Measurements from ENCODE around the gene WDTC1.

Gene WDTC1

GRCh38 chr1:27341525-27342252 lies 107.3 kb downstream of the WDTC1 start, which contains the start of gene SYTL1:
TSS of gene SYTL1 (plus strand) at chr1:27342022. CDS start at chr1:27345335, 3,313 bp downstream.
- TF ChIP-seq CTCF (IDR thresholded peaks at IDR 0.05; ENCODE audit: low read depth, low read length, missing control alignments) = no peak
- no peak for DNase-seq (ENCODE audit: extremely low read depth, low read depth)
- H3K4me3 ChIP-seq (replicated peaks; ENCODE audit: low read depth, low read length) = peak within 1 kb of the TSS; percentile 27

DNA sequence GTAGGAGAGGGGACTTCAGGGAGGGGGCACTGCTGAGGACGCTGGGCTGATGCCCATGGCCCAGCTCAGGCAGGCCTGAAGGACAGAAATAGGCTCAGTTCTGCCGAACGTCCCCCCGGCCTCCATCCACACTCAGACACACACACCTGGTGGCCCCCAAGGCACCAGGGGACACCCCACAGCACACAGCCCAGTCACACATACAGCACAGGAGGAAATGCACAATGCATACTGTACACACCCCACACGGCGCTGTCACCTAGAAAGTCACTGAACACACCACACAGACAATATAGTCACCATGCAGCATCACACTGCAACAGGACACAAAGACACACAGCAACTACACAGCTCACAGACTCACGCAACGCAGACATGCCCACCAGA lies 108.0 kb downstream of the WDTC1 start:
- no peak for TF ChIP-seq CTCF (IDR thresholded peaks at IDR 0.05; ENCODE audit: low read depth, low read length, missing control alignments)
- H3K4me3 ChIP-seq (replicated peaks; ENCODE audit: low read depth, low read length) = peak overlapping the region; percentile 27
- DNase-seq (ENCODE audit: extremely low read depth, low read depth) = no peak

DNA sequence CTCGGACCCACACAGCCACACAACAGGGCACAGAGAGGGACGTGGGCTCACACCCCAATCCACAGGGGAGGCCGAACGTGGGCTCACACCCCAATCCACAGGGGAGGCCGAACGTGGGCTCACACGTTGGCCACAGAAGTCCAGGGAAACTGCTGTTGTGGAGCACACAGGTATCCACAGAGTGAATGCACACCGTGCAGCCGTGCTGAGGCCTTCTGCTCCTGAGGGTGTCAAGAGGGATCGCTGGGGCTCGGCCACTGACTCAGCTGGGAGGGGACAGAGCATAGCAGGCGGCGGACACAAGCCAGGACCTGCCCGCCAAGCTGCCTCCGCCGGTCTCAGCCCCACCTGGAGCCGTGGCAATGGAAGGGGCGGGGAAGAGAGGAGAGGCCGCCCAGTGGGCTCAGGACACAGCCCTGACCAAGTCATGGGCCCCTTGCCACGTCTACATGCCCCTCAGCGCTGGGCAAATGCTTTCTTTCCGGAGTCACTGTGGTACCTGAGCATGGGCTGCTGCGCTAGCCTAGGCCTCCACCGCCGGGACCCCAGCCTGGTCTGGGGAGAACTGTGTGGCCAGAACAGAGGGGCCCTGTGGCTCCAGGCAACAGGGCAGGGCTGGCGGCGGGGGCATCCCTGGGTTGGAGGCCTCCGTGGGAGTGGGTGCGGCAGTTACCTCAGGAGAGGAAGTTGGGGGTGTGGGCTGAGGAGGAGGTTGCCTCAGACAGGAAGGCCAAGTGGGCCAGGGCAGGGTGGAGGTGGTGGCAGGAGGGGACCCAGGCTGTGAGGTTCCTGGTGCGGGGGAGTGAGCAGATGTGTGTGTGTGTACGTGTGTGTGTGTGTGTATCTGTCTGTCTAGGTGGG lies 108.6 kb downstream of the WDTC1 start:
- DNase-seq (ENCODE audit: extremely low read depth, low read depth) = no peak
- no peak for TF ChIP-seq CTCF (IDR thresholded peaks at IDR 0.05; ENCODE audit: low read depth, low read length, missing control alignments)
- no peak overlapping the region for H3K4me3 ChIP-seq (replicated peaks; ENCODE audit: low read depth, low read length)

DNA sequence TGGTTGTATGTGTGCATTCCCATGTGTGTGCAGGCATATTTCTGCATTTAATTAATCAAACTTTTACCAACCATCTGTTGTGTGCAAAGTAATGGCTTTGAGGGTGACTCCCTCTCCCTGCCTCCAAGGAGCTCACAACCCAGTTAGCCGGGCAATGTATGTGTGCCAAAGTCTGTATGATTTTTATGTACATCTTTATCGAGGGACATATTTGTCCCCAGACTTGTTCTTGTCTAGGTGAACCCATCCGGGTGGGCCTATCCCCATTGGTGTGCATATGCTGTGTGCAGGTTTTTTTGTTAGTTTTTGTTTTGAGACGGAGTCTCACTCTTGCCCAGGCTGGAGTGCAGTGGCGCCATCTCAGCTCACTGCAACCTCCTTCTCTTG lies 109.2 kb downstream of the WDTC1 start:
- H3K4me3 ChIP-seq (replicated peaks; ENCODE audit: low read depth, low read length) = no peak overlapping the region
- no peak for TF ChIP-seq CTCF (IDR thresholded peaks at IDR 0.05; ENCODE audit: low read depth, low read length, missing control alignments)
- DNase-seq (ENCODE audit: extremely low read depth, low read depth) = no peak

GRCh38 chr1:27345272-27345671 lies 110.8 kb downstream of the WDTC1 start:
- no peak for DNase-seq (ENCODE audit: extremely low read depth, low read depth)
- no peak for TF ChIP-seq CTCF (IDR thresholded peaks at IDR 0.05; ENCODE audit: low read depth, low read length, missing control alignments)
- H3K4me3 ChIP-seq (replicated peaks; ENCODE audit: low read depth, low read length) = no peak overlapping the region

- DNase-seq (ENCODE audit: extremely low read depth, low read depth) = no peak
- no peak for TF ChIP-seq CTCF (IDR thresholded peaks at IDR 0.05; ENCODE audit: low read depth, low read length, missing control alignments)
- H3K4me3 ChIP-seq (replicated peaks; ENCODE audit: low read depth, low read length) = no peak overlapping the region
Measured at GRCh38 chr1:27346357-27346756, 111.9 kb downstream of the WDTC1 start.
